ENCODE data around the gene TBX10. TPM values are rescaled to one million over a fixed set of nuclear protein-coding genes. Genes with fewer than 3 reads are reported as not detected.
A peak's percentile ranks its signal among the peaks of the same experiment; 100 is the strongest.

TBX10 gene
- total RNA-seq, 1 donor from 2014 or later: not detected

- DNase-seq (ENCODE audit: low spot score): peak; percentile 79
Observed at GRCh38 chr11:67664696-67665540, 25.4 kb upstream of the TBX10 start.

- peak; percentile 78 for DNase-seq (ENCODE audit: low spot score)
Observed at GRCh38 chr11:67664213-67664585, 24.6 kb upstream of the TBX10 start.

- DNase-seq (ENCODE audit: low spot score): peak; percentile 81
Observed at GRCh38 chr11:67663532-67664212, 24.1 kb upstream of the TBX10 start.

DNA sequence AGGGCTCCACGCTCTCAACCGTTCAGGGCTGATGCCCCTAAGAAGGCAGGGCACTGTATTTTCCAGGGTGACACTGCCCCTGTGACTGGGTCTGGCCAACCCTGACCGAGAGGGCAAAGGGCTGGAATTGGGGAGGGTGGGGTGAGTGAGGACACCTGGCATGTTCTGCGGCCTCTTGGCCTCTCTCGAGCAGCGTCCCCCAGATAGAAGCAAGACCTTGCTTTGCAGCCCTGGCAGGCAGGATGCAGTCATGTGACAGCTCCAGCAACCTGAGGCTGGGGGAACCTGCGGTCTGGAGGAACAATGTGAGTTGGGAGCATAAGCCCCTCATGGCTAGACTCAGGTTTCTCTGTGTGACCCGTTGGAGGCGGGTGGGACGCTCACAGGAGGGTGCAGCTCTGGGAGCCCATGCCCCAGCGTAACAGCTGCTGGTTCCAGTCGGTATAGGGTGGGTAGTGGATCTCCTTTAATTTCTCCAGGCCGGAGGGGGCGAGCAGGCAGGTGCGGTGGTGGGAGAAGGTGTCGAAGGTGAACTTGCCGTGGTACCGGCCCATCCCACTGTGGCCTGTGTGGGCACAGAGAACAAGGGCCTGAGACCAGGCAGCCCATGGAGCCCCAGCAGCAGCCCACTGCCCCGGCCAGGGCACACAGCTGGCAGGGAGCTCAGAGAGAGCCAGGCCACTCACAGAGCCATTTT is 23.4 kb upstream of the TBX10 start:
- DNase-seq (ENCODE audit: low spot score): peak; percentile 82

- peak; percentile 71 for DNase-seq (ENCODE audit: low spot score)
Observed at GRCh38 chr11:67662142-67662834, 22.7 kb upstream of the TBX10 start.

DNA sequence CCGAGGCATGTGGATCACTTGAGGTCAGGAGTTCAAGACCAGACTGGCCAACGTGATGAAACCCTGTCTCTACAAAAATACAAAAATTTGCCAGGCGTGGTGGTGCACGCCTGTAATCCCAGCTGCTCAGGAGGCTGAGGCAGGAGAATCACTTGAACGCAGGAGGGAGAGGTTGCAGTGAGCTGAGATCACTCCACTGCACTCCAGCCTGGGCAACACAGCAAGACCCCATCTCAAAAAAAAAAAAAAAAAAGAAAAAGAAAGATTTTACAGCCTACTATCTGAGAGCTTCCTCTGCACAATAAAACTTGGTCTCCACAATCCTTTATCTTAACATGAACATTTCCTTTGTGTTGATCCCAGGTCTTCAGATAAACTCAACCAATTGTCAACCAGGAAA is 21.2 kb upstream of the TBX10 start:
- peak; percentile 45 for DNase-seq (ENCODE audit: low spot score)

DNA sequence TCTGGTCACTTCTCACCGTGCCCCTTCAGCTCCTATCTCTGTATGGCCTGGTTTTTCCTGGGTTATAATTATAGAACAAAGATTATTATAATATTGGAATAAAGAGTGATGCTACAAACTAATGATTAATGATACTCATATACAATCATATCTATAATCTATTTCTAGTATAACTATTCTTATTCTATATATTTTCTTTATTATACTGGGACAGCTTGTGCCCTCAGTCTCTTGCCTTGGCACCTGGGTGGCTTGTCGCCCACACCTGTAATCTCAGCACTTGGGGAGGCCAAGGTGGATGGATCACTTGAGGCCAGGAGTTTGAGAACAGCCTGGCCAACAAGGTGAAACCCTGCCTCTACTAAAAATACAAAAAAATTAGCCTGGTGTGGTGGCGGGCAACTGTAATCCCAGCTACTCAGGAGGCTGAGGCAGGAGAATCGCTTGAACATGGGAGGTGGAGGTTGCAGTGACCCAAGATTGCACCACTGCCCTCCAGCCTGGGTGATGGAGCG is 20.1 kb upstream of the TBX10 start:
- DNase-seq (ENCODE audit: low spot score): peak; percentile 57

- DNase-seq (ENCODE audit: low spot score): no peak
Observed at GRCh38 chr11:67657300-67657699, 17.7 kb upstream of the TBX10 start.

DNA sequence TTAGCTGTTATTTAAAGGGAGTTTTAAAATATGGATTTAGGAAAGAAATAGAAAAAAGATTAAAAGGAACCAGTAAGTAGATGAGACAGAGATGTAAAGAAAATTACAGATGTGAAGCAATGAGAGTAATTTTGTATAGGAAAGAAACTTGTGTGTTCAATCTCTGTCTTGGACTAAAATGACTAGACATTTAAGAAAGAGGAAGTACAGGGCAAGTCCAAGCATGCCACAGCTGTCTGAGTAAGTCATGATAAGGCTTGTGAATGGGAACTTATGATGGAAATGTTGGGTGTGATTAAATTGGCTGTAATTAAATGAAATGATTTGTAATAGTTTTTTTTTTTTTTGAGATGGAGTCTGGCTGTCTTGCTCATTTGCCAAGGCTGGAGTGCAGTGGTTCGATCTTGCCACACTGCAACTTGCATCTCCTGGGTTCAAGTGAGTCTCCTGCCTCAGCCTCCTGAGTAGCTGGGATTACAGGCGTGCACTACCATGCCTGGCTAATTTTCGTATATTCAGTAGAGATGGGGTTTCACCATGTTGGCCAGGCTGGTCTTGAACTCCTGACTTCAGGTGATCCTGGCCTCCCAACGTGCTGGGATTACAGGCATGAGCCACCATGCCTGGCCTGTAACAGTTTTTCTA is 16.8 kb upstream of the TBX10 start:
- DNase-seq (ENCODE audit: low spot score): peak; percentile 22

- DNase-seq (ENCODE audit: low spot score): no peak
Observed at GRCh38 chr11:67654225-67654624, 14.7 kb upstream of the TBX10 start.

GRCh38 chr11:67652965-67653845 is 13.6 kb upstream of the TBX10 start:
- DNase-seq (ENCODE audit: low spot score): peak; percentile 14

- peak; percentile 5 for DNase-seq (ENCODE audit: low spot score)
Observed at GRCh38 chr11:67651976-67652781, 12.6 kb upstream of the TBX10 start.

DNA sequence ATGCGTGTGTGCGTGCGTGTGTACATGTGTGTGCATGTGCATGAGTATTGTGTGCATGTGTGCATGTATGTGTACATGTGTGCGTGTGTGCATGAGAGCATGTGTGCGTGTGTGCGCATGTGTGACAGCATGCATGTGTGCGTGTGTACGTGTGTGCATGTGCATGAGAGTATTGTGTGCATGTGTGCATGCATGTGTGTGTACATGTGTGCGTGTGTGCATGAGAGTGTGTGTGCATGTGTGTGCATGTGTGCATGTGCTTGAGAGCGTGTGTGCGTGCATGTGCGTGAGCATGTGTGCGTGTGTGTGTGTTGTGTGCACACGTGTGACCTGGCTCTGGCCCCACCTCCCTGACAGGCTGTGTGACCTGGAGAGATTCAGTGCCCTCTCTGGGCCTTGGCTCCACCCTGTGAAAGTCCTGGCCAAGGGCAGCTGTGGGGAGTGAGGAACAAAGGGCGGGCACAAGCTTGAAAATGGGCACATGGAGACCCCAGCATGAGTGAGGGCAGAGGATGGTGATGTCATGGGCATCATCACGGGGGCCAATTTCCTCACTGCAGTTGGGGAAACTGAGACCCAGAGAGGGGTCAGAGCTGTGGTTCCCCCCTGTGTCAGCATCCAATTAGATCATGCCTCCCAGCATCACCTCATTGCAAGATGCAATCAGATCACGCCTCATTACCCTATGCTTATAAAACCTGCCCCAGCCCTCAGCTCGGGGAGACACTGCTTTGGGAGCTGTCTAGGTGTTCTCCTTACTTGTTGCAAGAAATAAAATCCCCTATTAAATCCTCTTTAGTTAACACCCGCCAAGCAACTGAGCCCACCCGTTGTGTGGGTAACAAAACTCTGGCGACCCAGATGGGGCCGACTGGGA is 10.3 kb upstream of the TBX10 start:
- DNase-seq (ENCODE audit: low spot score): no peak

DNA sequence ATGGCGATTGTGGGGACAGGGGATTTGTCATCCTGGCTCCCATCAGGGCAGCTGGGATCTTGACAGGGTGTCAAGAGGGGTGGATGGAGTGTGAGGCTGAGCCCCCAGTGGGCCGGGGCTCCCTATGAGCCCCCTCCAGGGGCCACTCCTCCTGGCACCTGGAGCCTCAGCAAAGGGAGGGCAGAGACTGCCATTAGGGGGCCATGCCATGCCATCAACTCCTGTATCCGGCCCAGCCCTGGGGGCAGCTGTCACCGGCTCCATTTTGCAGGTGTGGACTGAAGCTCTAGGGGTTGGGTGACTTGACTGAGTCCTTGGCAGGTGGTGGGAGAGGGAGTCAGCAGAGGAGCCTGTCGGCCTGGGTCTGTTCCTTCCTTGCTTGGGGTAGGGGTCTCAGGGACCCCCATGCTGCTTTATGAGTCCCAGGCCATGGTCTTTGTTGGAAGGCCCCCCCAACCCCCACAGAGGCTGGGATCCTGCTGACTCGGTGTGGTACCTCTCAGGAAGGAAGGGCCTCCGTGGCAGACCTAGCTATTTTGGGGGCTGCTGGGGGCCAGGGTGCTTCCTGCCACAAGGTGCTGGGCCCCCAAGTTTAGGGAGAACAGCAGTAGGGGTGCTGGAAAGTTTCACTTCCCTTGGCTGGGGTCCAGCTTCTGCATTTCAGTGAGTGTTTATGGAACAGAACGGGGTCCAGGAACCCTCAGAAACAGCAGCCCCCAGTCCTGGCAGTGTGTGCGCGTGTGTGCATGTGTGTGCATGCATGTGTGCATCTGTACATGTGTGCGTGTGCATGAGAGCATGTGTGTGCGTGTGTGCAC is 9.4 kb upstream of the TBX10 start:
- no peak for DNase-seq (ENCODE audit: low spot score)

GRCh38 chr11:67648140-67648795 is 8.7 kb upstream of the TBX10 start:
- no peak for DNase-seq (ENCODE audit: low spot score)

GRCh38 chr11:67647471-67647870 is 7.9 kb upstream of the TBX10 start:
- DNase-seq (ENCODE audit: low spot score): no peak
